Naive thymus-derived CD4-positive, alpha-beta T cell (primary cell): Measurements from ENCODE around the gene NEU4. TPM values are rescaled to one million over a fixed set of nuclear protein-coding genes. Genes with fewer than 3 reads are reported as not detected.

Experiments
- ATAC-seq: fragments of 150-1000 bp; cut with Tn5 transposase; 2 replicates; pipeline ENCODE4 v1.10.0; 2021; ENCODE audit warnings: mild to moderate bottlenecking, moderate library complexity
- CTCF ChIA-PET: fragments of 350-600 bp; sonication (Branson Sonifier 250); formaldehyde crosslinking; loops from one replicate; lab custom pipeline; 2021; ENCODE audit warnings: antibody characterized with exemption; lab: Charles Lee
- POLR2A ChIA-PET: fragments of 350-600 bp; sonication (Branson Sonifier 250); formaldehyde crosslinking; loops from one replicate; lab custom pipeline; 2021; ENCODE audit warnings: antibody characterized with exemption, inconsistent platforms; lab: Charles Lee
- DNase-seq, 9 donors: peaks; one replicate each; pipeline versions ENCODE4 v3.0.0 to v3.0.0-alpha.2; 2020 to 2022; ENCODE audit warnings: mixed read lengths in 1 of 9
- H3K27ac ChIP-seq: one replicate; pipeline ENCODE4 v1.7.0; 2013; ENCODE audit warnings: mild to moderate bottlenecking, low read depth, low read length, moderate library complexity
- H3K27me3 ChIP-seq, 2 donors: one replicate each; pipeline ENCODE4 v1.7.0; 2013; ENCODE audit warnings: low read length in 2 of 2, mild to moderate bottlenecking in 2 of 2, moderate library complexity in 2 of 2; ENCODE audit not compliant: control insufficient read depth in 2 of 2, insufficient read depth in 2 of 2
- H3K36me3 ChIP-seq, 3 experiments: 1 replicate in 2 of 3; 2 replicates in 1 of 3; pipeline ENCODE4 v1.7.0; 2013; ENCODE audit warnings: low read length in 3 of 3, mild to moderate bottlenecking in 3 of 3, moderate library complexity in 1 of 3; ENCODE audit not compliant: insufficient read depth in 3 of 3, control insufficient read depth in 2 of 3
- H3K4me1 ChIP-seq, 2 donors: one replicate each; pipeline ENCODE4 v1.7.0; 2013; ENCODE audit warnings: low read length in 2 of 2, mild to moderate bottlenecking in 2 of 2, moderate library complexity in 1 of 2; ENCODE audit not compliant: control insufficient read depth in 2 of 2, insufficient read depth in 2 of 2
- H3K4me3 ChIP-seq: 2 replicates; pipeline ENCODE4 v1.7.0; 2013; ENCODE audit warnings: mild to moderate bottlenecking, low read length
- H3K9me3 ChIP-seq, 3 experiments: 1 replicate in 2 of 3; 2 replicates in 1 of 3; pipeline ENCODE4 v1.7.0; 2013; ENCODE audit warnings: low read length in 3 of 3; ENCODE audit not compliant: control insufficient read depth in 2 of 3
- H3K27ac Mint-ChIP-seq, 9 donors: one replicate each; pipeline ENCODE4 v1.8.0; 2020 to 2022; ENCODE audit warnings: mixed read lengths in 9 of 9, mild to moderate bottlenecking in 8 of 9, moderate library complexity in 5 of 9, inconsistent platforms in 2 of 9
- H3K27me3 Mint-ChIP-seq, 5 donors: one replicate each; pipeline ENCODE4 v1.8.0; 2021 to 2022; ENCODE audit warnings: mixed read lengths in 5 of 5, mild to moderate bottlenecking in 1 of 5
- H3K36me3 Mint-ChIP-seq, 5 donors: one replicate each; pipeline ENCODE4 v1.8.0; 2020 to 2022; ENCODE audit warnings: mixed read lengths in 5 of 5, mild to moderate bottlenecking in 3 of 5, inconsistent platforms in 1 of 5
- H3K4me1 Mint-ChIP-seq, 7 donors: one replicate each; pipeline ENCODE4 v1.8.0; 2020 to 2022; ENCODE audit warnings: mixed read lengths in 7 of 7, mild to moderate bottlenecking in 3 of 7, inconsistent platforms in 1 of 7
- H3K4me3 Mint-ChIP-seq, 10 donors: one replicate each; pipeline ENCODE4 v1.8.0; 2020 to 2022; ENCODE audit warnings: mild to moderate bottlenecking in 10 of 10, mixed read lengths in 10 of 10, moderate library complexity in 6 of 10, inconsistent platforms in 2 of 10
- H3K9me3 Mint-ChIP-seq, 11 donors: one replicate each; pipeline ENCODE4 v1.8.0; 2020 to 2022; ENCODE audit warnings: mixed read lengths in 11 of 11, mild to moderate bottlenecking in 4 of 11, inconsistent platforms in 1 of 11, moderate library complexity in 1 of 11
- intact Hi-C, 2 donors: fragments of 100-400 bp; cut with micrococcal nuclease; formaldehyde crosslinking; loops; one replicate each; pipeline ENCODE4 v1.15.1; 2023
- polyA plus RNA-seq, 2 donors: library from polyadenylated mRNA; unstranded; fragments of 300-500 nt; fragmentation: Illumina TruSeq; gene quantifications; one replicate each; pipeline ENCODE4 v1.2.3, GENCODE V29; 2021
- total RNA-seq, 6 experiments: library from RNA in 5 of 6; stranded (reverse) in 5 of 6; gene quantifications; 1 replicate in 5 of 6; 2 replicates in 1 of 6; pipeline ENCODE4 v1.2.3 and lab custom pipeline; 2021 to 2026

NEU4 gene
- total and polyA plus RNA-seq, 7 experiments from 2014 or later, result 1.1 to 13.9 (median 1.2) TPM; not detected in 4

- H3K27me3 Mint-ChIP-seq, result peaks cover 0 to 6% (median 0%) of the 10 kb centered on the region in 5 donors
- peaks cover 0 to 5% (median 0%) of the 10 kb centered on the region in 7 donors for H3K4me1 Mint-ChIP-seq
- Histone ChIP-seq H3K4me1 (peaks cover 0 to 8% of the 10 kb centered on the region in 2 donors), H3K36me3 (no peaks in the 10 kb centered on the region), H3K4me3 (no peak overlapping the region), H3K27me3 (no peaks in the 10 kb centered on the region), H3K9me3 (no peaks in the 10 kb centered on the region), H3K27ac (no peak overlapping the region)
- POLR2A ChIA-PET, result no interaction called here
- peak in 1 of 9 donors; percentile 21 for DNase-seq
- no peak overlapping the region for H3K4me3 Mint-ChIP-seq
- ATAC-seq, result no peak
- intact Hi-C loops, result no loop called here
- no peaks in the 10 kb centered on the region for H3K9me3 Mint-ChIP-seq
- CTCF ChIA-PET, result no interaction called here
- no peak overlapping the region for H3K27ac Mint-ChIP-seq
- no peaks in the 10 kb centered on the region for H3K36me3 Mint-ChIP-seq
These were observed 1.6 kb downstream of the NEU4 start for GRCh38 chr2:241810307-241811200.

GRCh38 chr2:241811201-241811951 is 2.4 kb downstream of the NEU4 start:
- peak in 1 of 9 donors; percentile 20 for DNase-seq
- Histone ChIP-seq H3K27ac (no peak overlapping the region), H3K4me1 (peaks cover 0 to 8% of the 10 kb centered on the region in 2 donors), H3K4me3 (no peak overlapping the region), H3K9me3 (no peaks in the 10 kb centered on the region), H3K27me3 (no peaks in the 10 kb centered on the region), H3K36me3 (no peaks in the 10 kb centered on the region)
- no peak overlapping the region for H3K27ac Mint-ChIP-seq
- intact Hi-C loops, result no loop called here
- no peak for ATAC-seq
- no peaks in the 10 kb centered on the region for H3K9me3 Mint-ChIP-seq
- H3K36me3 Mint-ChIP-seq, result no peaks in the 10 kb centered on the region
- POLR2A ChIA-PET, result no interaction called here
- no peak overlapping the region for H3K4me3 Mint-ChIP-seq
- CTCF ChIA-PET, result no interaction called here
- peaks cover 0 to 6% (median 0%) of the 10 kb centered on the region in 5 donors for H3K27me3 Mint-ChIP-seq
- H3K4me1 Mint-ChIP-seq, result peaks cover 0 to 5% (median 0%) of the 10 kb centered on the region in 7 donors

- Histone ChIP-seq H3K9me3 (no peaks in the 10 kb centered on the region), H3K4me1 (peaks cover 0 to 8% of the 10 kb centered on the region in 2 donors), H3K27me3 (no peaks in the 10 kb centered on the region), H3K4me3 (no peak overlapping the region), H3K36me3 (no peaks in the 10 kb centered on the region), H3K27ac (no peak overlapping the region)
- ChIA-PET CTCF (no interaction called here), POLR2A (no interaction called here)
- Mint-ChIP-seq H3K4me3 (no peak overlapping the region), H3K36me3 (no peaks in the 10 kb centered on the region), H3K9me3 (no peaks in the 10 kb centered on the region), H3K27me3 (peaks cover 0 to 6% (median 0%) of the 10 kb centered on the region in 5 donors), H3K27ac (no peak overlapping the region), H3K4me1 (peaks cover 0 to 5% (median 0%) of the 10 kb centered on the region in 7 donors)
- intact Hi-C loops, result no loop called here
- DNase-seq (no peak), ATAC-seq (no peak)
These were observed 3.1 kb downstream of the NEU4 start for GRCh38 chr2:241811952-241812729.

- Histone ChIP-seq H3K4me1 (peaks cover 0 to 12% of the 10 kb centered on the region in 2 donors), H3K9me3 (no peaks in the 10 kb centered on the region), H3K4me3 (no peak overlapping the region), H3K27ac (no peak overlapping the region), H3K36me3 (no peaks in the 10 kb centered on the region), H3K27me3 (no peaks in the 10 kb centered on the region)
- POLR2A ChIA-PET, result no interaction called here
- no peak overlapping the region for H3K27ac Mint-ChIP-seq
- H3K4me1 Mint-ChIP-seq, result peaks cover 4 to 10% (median 6%) of the 10 kb centered on the region in 7 donors
- H3K4me3 Mint-ChIP-seq, result peak overlapping the region in 1 of 10 donors; percentile 14
- H3K27me3 Mint-ChIP-seq, result peaks cover 0 to 11% (median 0%) of the 10 kb centered on the region in 5 donors
- DNase-seq (peak in 1 of 9 donors; percentile 20), ATAC-seq (no peak)
- CTCF ChIA-PET, result no interaction called here
- no peaks in the 10 kb centered on the region for H3K36me3 Mint-ChIP-seq
- intact Hi-C loops, result no loop called here
- no peaks in the 10 kb centered on the region for H3K9me3 Mint-ChIP-seq
These were observed 4.0 kb downstream of the NEU4 start for GRCh38 chr2:241812730-241813643.

- ATAC-seq, result peak; percentile 90
- Mint-ChIP-seq H3K4me1 (peaks cover 0 to 6% (median 4%) of the 10 kb centered on the region in 7 donors), H3K27ac (no peak overlapping the region), H3K4me3 (no peak overlapping the region), H3K27me3 (peaks cover 0 to 5% (median 0%) of the 10 kb centered on the region in 5 donors), H3K36me3 (no peaks in the 10 kb centered on the region), H3K9me3 (no peaks in the 10 kb centered on the region)
- CTCF ChIA-PET, result no interaction called here
- peak in 3 of 9 donors; percentile 20 to 42 (median 35) for DNase-seq
- no peak overlapping the region for H3K4me3 ChIP-seq
- no peaks in the 10 kb centered on the region for H3K27me3 ChIP-seq
- peaks cover 0 to 12% of the 10 kb centered on the region in 2 donors for H3K4me1 ChIP-seq
- no peaks in the 10 kb centered on the region for H3K36me3 ChIP-seq
- intact Hi-C loops, result no loop called here
- POLR2A ChIA-PET, result no interaction called here
- no peak overlapping the region for H3K27ac ChIP-seq
- H3K9me3 ChIP-seq, result no peaks in the 10 kb centered on the region
These were observed 4.8 kb downstream of the NEU4 start for GRCh38 chr2:241813644-241814392.
